Pancreas (tissue), 10 donors: ENCODE results near the gene FAM110D. TPM values are rescaled to one million over a fixed set of nuclear protein-coding genes. Genes with fewer than 3 reads are reported as not detected.

ENCODE experiments used
- ATAC-seq, 4 donors: fragments of 200-7000 bp; cut with Tn5 transposase; one replicate each; pipeline versions ENCODE4 v1.8.0 to v1.9.1; 2020; ENCODE audit warnings: mild to moderate bottlenecking in 4 of 4, moderate library complexity in 4 of 4
- DNase-seq, 6 donors: peaks; one replicate each; pipeline ENCODE4 v3.0.0-alpha.2; 2020
- FAIRE-seq: peaks from 2 replicates; lab custom pipeline; 2012; peaks lifted over from hg19 to GRCh38; lab: Jason Lieb, UNC
- H3K27ac ChIP-seq, 4 donors: fragments of 200-600 bp; sonication (generic); 1 replicate in 3 of 4; 2 replicates in 1 of 4; pipeline versions ENCODE4 v1.5.0 to v1.8.0; 2020
- H3K27me3 ChIP-seq, 4 donors: fragments of 200-600 bp; one replicate each; pipeline ENCODE4 v1.8.0; 2021
- H3K36me3 ChIP-seq, 3 donors: fragments of 200-600 bp; sonication (generic) in 1 of 3; one replicate each; pipeline versions ENCODE4 v1.5.0 to v1.8.0; 2020 to 2021
- H3K4me1 ChIP-seq, 3 donors: fragments of 200-600 bp; one replicate each; pipeline ENCODE4 v1.8.0; 2021
- H3K4me3 ChIP-seq, 4 donors: fragments of 200-600 bp; sonication (generic) in 2 of 4; one replicate each; pipeline versions ENCODE4 v1.5.0 to v1.8.0; 2020 to 2021
- H3K9me3 ChIP-seq, 4 donors: fragments of 200-600 bp; one replicate each; pipeline ENCODE4 v1.8.0; 2021
- CTCF ChIP-seq, 4 donors: fragments of 200-600 bp; sonication (generic) in 3 of 4; IDR thresholded peaks; one replicate each; pipeline versions ENCODE4 v1.5.0 to v1.8.0; 2021; ENCODE audit warnings: antibody characterized with exemption in 4 of 4
- WGBS, 2 donors: extraction: QIAGEN DNeasy Blood & Tissue Kit; methylation state at CpG; one replicate each; pipeline ENCODE4 v1.1.7; 2013; 5-methylcytosine and 5-hydroxymethylcytosine counted together
- intact Hi-C, 3 donors: fragments of 100-400 bp; cut with DNase I; formaldehyde crosslinking; loops; one replicate each; pipeline versions ENCODE4 v1.11.1 to v1.14.2; 2022
- polyA plus RNA-seq, 2 donors: library from polyadenylated mRNA; stranded (reverse); fragments of 200-250 nt; gene quantifications; one replicate each; pipeline ENCODE4 v1.2.3, GENCODE V29; 2013
- total RNA-seq, 6 donors: library from RNA; stranded (reverse); fragmentation: NEBNext Ultra II Directional in 4 of 6; extraction: Animal tissue kit (Norgen Biotek cat#: 25700) in 4 of 6; gene quantifications; one replicate each; pipeline versions ENCODE4 v1.2.1 to v1.2.4, GENCODE V29; 2021 to 2023
- donor health status: healthy with polysubstance abuse.
- donor health status: DM: no; HTN: no; CAD: no; lungs with moderate emphysema.
- donor health status: DM: no; HTN: no; CAD: no.
- donor health status: control.
- donor health status: control.
- donor health status: Bipolar disorder and iron deficiency.
- donor health status: DM: yes; HTN: yes; CAD: no.
- donor health status: DM: no; HTN: no; CAD: no.
- donor health status: DM: no; HTN: no; CAD: no.
- donor health status: DM: yes; HTN: yes; CAD: no.

Gene FAM110D
- total and polyA plus RNA-seq, 8 donors = 0.79 to 3.5 (median 1.1) TPM

- Histone ChIP-seq H3K4me3 (peak within 1 kb of the TSS; percentile 58 to 100 (median 86)), H3K4me1 (peaks cover 5 to 40% (median 26%) of the 10 kb centered on the region in 3 donors), H3K27me3 (no peaks in the 10 kb centered on the region), H3K36me3 (no peaks in the 10 kb centered on the region), H3K9me3 (no peaks in the 10 kb centered on the region), H3K27ac (peak within 1 kb of the TSS; percentile 94 to 98 (median 97))
- WGBS, 2 donors = 0 to 1% methylated on average over 74 to 96 of the region's 96 CpGs
- ATAC-seq (peak; percentile 74 to 89 (median 80)), DNase-seq (peak; percentile 93 to 99 (median 96)), FAIRE-seq (no peak)
- intact Hi-C loops = no loop called here
- no peak for TF ChIP-seq CTCF (IDR thresholded peaks at IDR 0.05)
Observed at GRCh38 chr1:26111530-26112406, 47.1 kb upstream of the FAM110D start, which contains the start of gene PDIK1L. PDIK1L (plus strand) TSS chr1:26111824; CDS start chr1:26114309, 2,485 bp downstream.

- 1% methylated on average over 9 of the region's 9 CpGs for WGBS, 2 donors
- no peak for TF ChIP-seq CTCF (IDR thresholded peaks at IDR 0.05)
- H3K36me3 ChIP-seq = no peaks in the 10 kb centered on the region
- H3K27me3 ChIP-seq = no peaks in the 10 kb centered on the region
- no peaks in the 10 kb centered on the region for H3K9me3 ChIP-seq
- DNase-seq (no peak), FAIRE-seq (no peak), ATAC-seq (peak; percentile 3 to 10 (median 6))
- peaks cover 5 to 40% (median 26%) of the 10 kb centered on the region in 3 donors for H3K4me1 ChIP-seq
- peak overlapping the region; percentile 58 to 100 (median 86) for H3K4me3 ChIP-seq
- peak overlapping the region; percentile 94 to 98 (median 97) for H3K27ac ChIP-seq
- intact Hi-C loops = no loop called here
Observed at GRCh38 chr1:26112407-26112775, 46.5 kb upstream of the FAM110D start.

GRCh38 chr1:26114165-26114927 lies 44.5 kb upstream of the FAM110D start:
- FAIRE-seq (no peak), DNase-seq (peak in 3 of 6 donors; percentile 41 to 48 (median 44)), ATAC-seq (peak; percentile 36 to 51 (median 44))
- no peak for TF ChIP-seq CTCF (IDR thresholded peaks at IDR 0.05)
- peak overlapping the region in 2 of 4 donors; percentile 74 to 100 for H3K4me3 ChIP-seq
- intact Hi-C loops = no loop called here
- peaks cover 8 to 45% (median 26%) of the 10 kb centered on the region in 3 donors for H3K4me1 ChIP-seq
- H3K9me3 ChIP-seq = no peaks in the 10 kb centered on the region
- H3K36me3 ChIP-seq = no peaks in the 10 kb centered on the region
- H3K27ac ChIP-seq = peak overlapping the region; percentile 30 to 98 (median 70)
- 15 to 19% methylated on average over 12 of the region's 12 CpGs for WGBS, 2 donors
- no peaks in the 10 kb centered on the region for H3K27me3 ChIP-seq

GRCh38 chr1:26119892-26120608 lies 38.8 kb upstream of the FAM110D start:
- WGBS, 2 donors = 69 to 70% methylated on average over 9 of the region's 9 CpGs
- no peak for TF ChIP-seq CTCF (IDR thresholded peaks at IDR 0.05)
- Histone ChIP-seq H3K4me3 (no peak overlapping the region), H3K4me1 (peaks cover 33 to 60% (median 47%) of the 10 kb centered on the region in 3 donors), H3K27me3 (no peaks in the 10 kb centered on the region), H3K9me3 (no peaks in the 10 kb centered on the region), H3K27ac (no peak overlapping the region), H3K36me3 (no peaks in the 10 kb centered on the region)
- intact Hi-C loops = no loop called here
- no peak for FAIRE-seq
- DNase-seq = no peak
- no peak for ATAC-seq
